ENCODE data around the gene ALPK3. TPM values are rescaled to one million over a fixed set of nuclear protein-coding genes. Genes with fewer than 3 reads are reported as not detected.

Gene ALPK3
- total RNA-seq, 4 donors from 2014 or later, result 0.42 to 7.5 (median 1.1) TPM

DNA sequence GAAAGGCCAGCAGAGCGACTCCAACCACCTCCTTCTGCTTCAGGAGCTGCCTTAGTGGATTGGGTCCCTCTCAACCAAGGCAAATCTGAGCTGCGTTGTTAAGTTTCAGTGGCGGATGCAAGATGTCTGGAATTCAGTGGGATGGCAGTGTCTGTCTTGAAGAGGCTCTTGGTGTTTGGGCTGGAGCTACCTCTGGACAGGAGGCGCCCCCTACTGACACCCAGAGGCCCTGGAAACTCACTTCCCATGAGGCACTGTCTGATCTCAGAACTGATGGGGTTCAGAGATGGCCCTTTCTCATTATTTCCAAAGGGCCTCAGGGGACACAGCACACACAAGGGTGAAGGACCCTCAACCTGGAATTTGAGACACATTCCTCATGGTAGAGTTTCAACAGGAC is 61.3 kb downstream of the ALPK3 start:
- H3K36me3 ChIP-seq, result no peaks in the 10 kb centered on the region
- no peaks in the 10 kb centered on the region for H3K4me1 ChIP-seq
- H3K4me3 ChIP-seq, result no peak overlapping the region
- no peak for DNase-seq (ENCODE audit: low spot score in 2 of 2)
- H3K9me3 ChIP-seq, result no peaks in the 10 kb centered on the region
- WGBS, result 51% methylated on average over 4 of the region's 4 CpGs
- H3K27ac ChIP-seq, result no peak overlapping the region
- TF ChIP-seq, protein P1, sequence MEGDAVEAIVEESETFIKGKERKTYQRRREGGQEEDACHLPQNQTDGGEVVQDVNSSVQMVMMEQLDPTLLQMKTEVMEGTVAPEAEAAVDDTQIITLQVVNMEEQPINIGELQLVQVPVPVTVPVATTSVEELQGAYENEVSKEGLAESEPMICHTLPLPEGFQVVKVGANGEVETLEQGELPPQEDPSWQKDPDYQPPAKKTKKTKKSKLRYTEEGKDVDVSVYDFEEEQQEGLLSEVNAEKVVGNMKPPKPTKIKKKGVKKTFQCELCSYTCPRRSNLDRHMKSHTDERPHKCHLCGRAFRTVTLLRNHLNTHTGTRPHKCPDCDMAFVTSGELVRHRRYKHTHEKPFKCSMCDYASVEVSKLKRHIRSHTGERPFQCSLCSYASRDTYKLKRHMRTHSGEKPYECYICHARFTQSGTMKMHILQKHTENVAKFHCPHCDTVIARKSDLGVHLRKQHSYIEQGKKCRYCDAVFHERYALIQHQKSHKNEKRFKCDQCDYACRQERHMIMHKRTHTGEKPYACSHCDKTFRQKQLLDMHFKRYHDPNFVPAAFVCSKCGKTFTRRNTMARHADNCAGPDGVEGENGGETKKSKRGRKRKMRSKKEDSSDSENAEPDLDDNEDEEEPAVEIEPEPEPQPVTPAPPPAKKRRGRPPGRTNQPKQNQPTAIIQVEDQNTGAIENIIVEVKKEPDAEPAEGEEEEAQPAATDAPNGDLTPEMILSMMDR (IDR thresholded peaks at IDR 0.05), result peak in 1 of 2 donors; percentile 68
- TF ChIP-seq POLR2AphosphoS5 (IDR thresholded peaks at IDR 0.05) (no peak), EP300 (IDR thresholded peaks at IDR 0.05) (no peak), POLR2A (IDR thresholded peaks at IDR 0.05) (no peak)
- no peaks in the 10 kb centered on the region for H3K27me3 ChIP-seq

DNA sequence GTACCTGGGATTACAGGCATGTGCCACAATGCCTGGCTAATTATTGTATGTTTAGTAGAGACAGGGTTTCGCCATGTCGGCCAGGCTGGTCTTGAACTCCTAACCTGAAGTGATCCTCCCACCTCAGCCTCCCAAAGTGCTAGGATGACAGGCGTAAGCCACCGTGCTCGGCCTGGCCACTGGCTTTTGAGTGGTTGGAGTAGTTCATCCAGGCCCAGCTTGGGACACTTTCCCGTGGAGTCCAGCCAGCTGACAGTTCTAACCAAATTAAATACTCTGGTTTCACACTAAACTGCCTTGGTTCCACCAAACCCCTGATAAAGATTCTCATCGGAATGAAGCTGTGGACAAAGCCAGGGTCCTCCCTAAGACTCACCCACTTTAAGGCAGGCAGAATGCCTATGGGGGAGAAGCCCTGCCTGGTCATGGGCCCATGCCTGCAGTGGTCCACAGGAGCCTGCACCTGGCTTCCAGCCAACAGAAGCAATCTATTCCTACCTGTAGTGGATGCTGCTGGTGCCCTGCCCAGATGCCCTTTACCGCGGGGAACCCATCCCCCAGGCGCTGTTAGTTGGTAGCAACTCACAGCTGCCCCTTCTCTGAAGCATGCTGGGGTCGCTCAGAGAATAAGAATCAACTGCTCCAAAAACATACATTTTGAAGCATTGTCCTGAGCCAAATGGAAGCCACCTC is 62.1 kb downstream of the ALPK3 start:
- WGBS, result 88% methylated on average over 10 of the region's 11 CpGs
- Histone ChIP-seq H3K36me3 (no peaks in the 10 kb centered on the region), H3K4me3 (no peak overlapping the region), H3K27ac (no peak overlapping the region), H3K4me1 (no peaks in the 10 kb centered on the region), H3K9me3 (no peaks in the 10 kb centered on the region), H3K27me3 (no peaks in the 10 kb centered on the region)
- no peak for TF ChIP-seq POLR2AphosphoS5 (IDR thresholded peaks at IDR 0.05)
- TF ChIP-seq, protein P1 (IDR thresholded peaks at IDR 0.05), result no peak
- no peak for TF ChIP-seq POLR2A (IDR thresholded peaks at IDR 0.05)
- TF ChIP-seq EP300 (IDR thresholded peaks at IDR 0.05), result no peak
- DNase-seq (ENCODE audit: low spot score in 2 of 2), result no peak

DNA sequence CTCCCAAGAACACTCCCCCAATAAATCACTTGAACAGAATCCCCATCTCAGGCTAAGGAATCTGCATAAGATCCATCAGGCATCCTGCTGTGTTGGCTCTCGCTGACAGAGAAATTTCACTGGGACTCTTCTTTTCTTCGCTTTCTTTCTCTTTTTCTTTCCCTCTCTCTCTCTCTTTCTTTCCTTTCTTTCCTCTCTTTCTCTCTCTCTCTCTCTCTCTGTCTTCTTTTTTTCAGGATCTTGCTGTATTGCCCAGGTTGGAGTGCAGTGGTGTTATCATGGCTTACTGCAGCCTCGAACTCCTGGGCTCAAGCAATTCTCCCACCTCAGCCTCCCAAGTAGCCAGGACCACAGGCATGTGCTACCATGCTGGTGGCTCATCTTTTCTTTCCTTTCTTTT is 62.9 kb downstream of the ALPK3 start:
- no peak overlapping the region for H3K4me3 ChIP-seq
- 85% methylated on average over 3 of the region's 3 CpGs for WGBS
- H3K4me1 ChIP-seq, result no peaks in the 10 kb centered on the region
- TF ChIP-seq POLR2A (IDR thresholded peaks at IDR 0.05) (no peak), EP300 (IDR thresholded peaks at IDR 0.05) (no peak)
- TF ChIP-seq, protein P1 (IDR thresholded peaks at IDR 0.05), result no peak
- H3K36me3 ChIP-seq, result no peaks in the 10 kb centered on the region
- H3K9me3 ChIP-seq, result no peaks in the 10 kb centered on the region
- no peak overlapping the region for H3K27ac ChIP-seq
- DNase-seq (ENCODE audit: low spot score in 2 of 2), result no peak
- H3K27me3 ChIP-seq, result no peaks in the 10 kb centered on the region

DNA sequence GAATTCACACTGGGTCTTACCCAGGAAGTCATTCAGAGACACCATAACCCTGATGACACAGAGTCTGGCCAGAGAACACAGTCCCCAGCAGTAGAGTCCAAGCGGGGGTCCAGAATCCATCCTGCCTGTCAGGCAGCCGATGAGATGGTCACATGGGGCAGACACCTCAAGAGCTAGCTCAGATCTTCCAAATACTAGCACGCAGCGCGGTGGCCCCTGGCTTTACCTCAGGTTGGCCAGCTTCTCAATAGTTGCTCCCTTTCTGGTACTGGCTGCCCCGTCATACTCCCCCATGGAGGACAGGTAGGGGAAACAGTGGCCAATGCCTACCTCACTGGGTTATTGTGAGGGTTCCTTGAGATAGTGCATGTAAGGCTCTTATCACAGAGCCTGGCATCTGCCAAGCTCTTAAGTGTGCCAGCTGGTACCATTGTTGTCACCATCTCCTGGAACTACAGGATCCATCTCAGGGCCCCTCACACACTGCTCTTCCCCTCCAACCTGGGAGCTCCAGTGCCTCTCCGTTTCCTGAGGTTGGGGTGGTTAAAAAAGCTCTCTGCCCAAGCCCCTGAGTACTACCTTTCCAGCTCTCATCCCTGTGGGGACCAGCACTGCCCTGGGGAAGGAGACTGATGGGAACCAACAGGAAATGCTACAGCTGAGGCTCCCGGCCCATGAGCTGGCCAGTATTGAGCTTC is 63.8 kb downstream of the ALPK3 start:
- Histone ChIP-seq H3K4me1 (no peaks in the 10 kb centered on the region), H3K27me3 (no peaks in the 10 kb centered on the region), H3K4me3 (no peak overlapping the region), H3K27ac (no peak overlapping the region), H3K36me3 (no peaks in the 10 kb centered on the region), H3K9me3 (no peaks in the 10 kb centered on the region)
- WGBS, result 97% methylated on average over 5 of the region's 8 CpGs
- TF ChIP-seq EP300 (IDR thresholded peaks at IDR 0.05), result no peak
- no peak for TF ChIP-seq POLR2AphosphoS5 (IDR thresholded peaks at IDR 0.05)
- TF ChIP-seq POLR2A (IDR thresholded peaks at IDR 0.05), result no peak
- TF ChIP-seq, protein P1 (IDR thresholded peaks at IDR 0.05), result no peak
- DNase-seq (ENCODE audit: low spot score in 2 of 2), result no peak

GRCh38 chr15:84881520-84881830 is 64.3 kb downstream of the ALPK3 start:
- no peaks in the 10 kb centered on the region for H3K4me1 ChIP-seq
- no peaks in the 10 kb centered on the region for H3K27me3 ChIP-seq
- H3K9me3 ChIP-seq, result no peaks in the 10 kb centered on the region
- H3K27ac ChIP-seq, result no peak overlapping the region
- no peak for DNase-seq (ENCODE audit: low spot score in 2 of 2)
- WGBS, result 85% methylated on average over 6 of the region's 7 CpGs
- no peak overlapping the region for H3K4me3 ChIP-seq
- TF ChIP-seq, protein P1 (IDR thresholded peaks at IDR 0.05), result no peak
- TF ChIP-seq EP300 (IDR thresholded peaks at IDR 0.05) (no peak), POLR2A (IDR thresholded peaks at IDR 0.05) (no peak), POLR2AphosphoS5 (IDR thresholded peaks at IDR 0.05) (no peak)
- H3K36me3 ChIP-seq, result no peaks in the 10 kb centered on the region

Data from suprapubic skin (tissue), 4 donors.